ENCODE data around the gene SPTBN2.

SPTBN2 gene

DNA sequence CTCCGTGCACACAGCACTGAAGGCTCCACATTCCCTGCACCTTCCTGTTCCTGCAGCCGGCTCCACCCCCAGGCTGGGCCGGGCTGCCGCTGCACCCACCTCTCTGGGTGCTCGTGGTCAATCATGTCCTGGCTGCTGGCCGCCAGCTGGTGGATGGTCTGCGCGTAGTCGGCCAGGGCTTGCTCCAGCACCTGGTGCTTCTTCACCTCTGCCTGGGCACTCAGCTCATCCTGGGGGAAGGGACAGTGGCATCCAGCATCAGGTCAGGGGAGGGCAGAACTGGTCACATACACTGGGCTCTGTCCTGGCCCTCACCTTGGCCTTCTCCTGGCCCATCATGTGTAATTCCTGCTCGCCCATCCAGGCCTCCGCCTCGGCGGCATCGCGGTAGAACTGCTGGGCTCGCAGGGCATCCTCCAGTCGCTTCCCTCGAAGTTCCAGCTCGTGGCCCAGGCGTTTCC lies 36.1 kb downstream of the SPTBN2 start:
- H3K27me3 ChIP-seq (ENCODE audit: control insufficient read depth, insufficient read depth, low read length) = no peaks in the 10 kb centered on the region
- no peak for DNase-seq (ENCODE audit: low read depth, low spot score)
- no peaks in the 10 kb centered on the region for H3K4me1 ChIP-seq (ENCODE audit: control insufficient read depth, insufficient read depth, low read length)
- H3K9me3 ChIP-seq (ENCODE audit: control insufficient read depth, insufficient read depth, low read length) = no peaks in the 10 kb centered on the region
- H3K36me3 ChIP-seq (ENCODE audit: control insufficient read depth, insufficient read depth, low read length) = peaks cover 53% of the 10 kb centered on the region
- no peak overlapping the region for H3K4me3 ChIP-seq (ENCODE audit: low read length)
- no CpG with 5 or more reads among the region's 20 CpGs for WGBS (ENCODE audit: insufficient coverage, insufficient read length)
- H3K27ac ChIP-seq (ENCODE audit: low read length) = no peak overlapping the region

DNA sequence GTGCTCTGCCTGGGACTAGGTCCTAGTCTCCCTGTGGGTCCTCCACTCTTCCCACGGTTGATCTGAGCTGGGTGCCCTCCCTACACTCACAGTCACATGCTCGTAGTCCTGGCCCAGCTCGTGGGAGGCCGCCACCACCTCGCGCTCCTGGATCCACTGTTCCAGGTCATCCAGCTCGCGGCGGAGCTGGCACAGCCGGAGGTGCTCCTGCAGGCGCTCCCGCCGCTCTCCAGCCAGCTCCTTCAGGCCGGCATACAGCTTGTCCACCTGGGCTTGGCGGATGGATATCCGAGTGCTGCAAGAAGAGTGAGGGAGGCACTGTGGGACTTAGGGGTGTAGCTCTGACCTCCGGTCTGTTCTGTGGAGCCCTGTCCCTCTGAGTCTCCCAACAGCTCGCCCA lies 36.6 kb downstream of the SPTBN2 start:
- no CpG with 5 or more reads among the region's 18 CpGs for WGBS (ENCODE audit: insufficient coverage, insufficient read length)
- Histone ChIP-seq H3K9me3 (ENCODE audit: control insufficient read depth, insufficient read depth, low read length) (no peaks in the 10 kb centered on the region), H3K36me3 (ENCODE audit: control insufficient read depth, insufficient read depth, low read length) (peaks cover 54% of the 10 kb centered on the region), H3K4me1 (ENCODE audit: control insufficient read depth, insufficient read depth, low read length) (no peaks in the 10 kb centered on the region), H3K27me3 (ENCODE audit: control insufficient read depth, insufficient read depth, low read length) (no peaks in the 10 kb centered on the region), H3K27ac (ENCODE audit: low read length) (no peak overlapping the region), H3K4me3 (ENCODE audit: low read length) (no peak overlapping the region)
- no peak for DNase-seq (ENCODE audit: low read depth, low spot score)

DNA sequence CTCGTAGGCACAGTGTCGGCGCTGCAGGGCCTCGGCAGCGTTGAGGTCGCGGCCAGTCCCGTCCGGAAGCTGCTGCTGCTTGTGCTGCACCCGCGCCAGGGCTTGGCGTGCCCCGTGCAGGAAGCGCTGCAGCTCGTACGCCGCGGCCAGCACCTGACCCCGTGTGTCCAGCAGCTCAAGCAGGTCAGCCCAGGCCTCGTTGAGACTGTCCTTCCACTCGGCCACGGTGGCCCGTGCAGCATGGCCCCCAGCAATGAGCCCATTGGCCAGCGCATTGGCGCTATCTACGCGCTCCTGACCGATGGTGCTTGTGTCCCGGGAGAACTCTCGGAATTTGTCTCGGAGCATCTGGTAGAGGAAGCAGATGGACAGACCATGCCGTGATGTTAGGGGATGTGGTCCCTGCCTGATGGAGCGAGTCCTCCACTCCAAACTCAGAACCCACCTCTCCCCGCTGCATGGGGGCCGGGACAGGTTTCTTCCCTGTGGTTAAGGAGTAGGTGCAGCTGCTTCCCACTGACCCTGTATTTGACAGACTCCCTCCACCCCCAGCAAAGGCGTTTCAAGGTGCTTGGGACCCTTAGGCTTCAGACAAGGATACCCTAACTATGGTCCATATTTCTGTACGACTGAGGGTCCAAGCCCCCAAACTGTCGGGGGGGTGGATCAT lies 37.6 kb downstream of the SPTBN2 start:
- Histone ChIP-seq H3K27me3 (ENCODE audit: control insufficient read depth, insufficient read depth, low read length) (no peaks in the 10 kb centered on the region), H3K4me1 (ENCODE audit: control insufficient read depth, insufficient read depth, low read length) (no peaks in the 10 kb centered on the region), H3K36me3 (ENCODE audit: control insufficient read depth, insufficient read depth, low read length) (peaks cover 52% of the 10 kb centered on the region), H3K27ac (ENCODE audit: low read length) (no peak overlapping the region), H3K9me3 (ENCODE audit: control insufficient read depth, insufficient read depth, low read length) (no peaks in the 10 kb centered on the region), H3K4me3 (ENCODE audit: low read length) (no peak overlapping the region)
- WGBS (ENCODE audit: insufficient coverage, insufficient read length) = no CpG with 5 or more reads among the region's 38 CpGs
- no peak for DNase-seq (ENCODE audit: low read depth, low spot score)

DNA sequence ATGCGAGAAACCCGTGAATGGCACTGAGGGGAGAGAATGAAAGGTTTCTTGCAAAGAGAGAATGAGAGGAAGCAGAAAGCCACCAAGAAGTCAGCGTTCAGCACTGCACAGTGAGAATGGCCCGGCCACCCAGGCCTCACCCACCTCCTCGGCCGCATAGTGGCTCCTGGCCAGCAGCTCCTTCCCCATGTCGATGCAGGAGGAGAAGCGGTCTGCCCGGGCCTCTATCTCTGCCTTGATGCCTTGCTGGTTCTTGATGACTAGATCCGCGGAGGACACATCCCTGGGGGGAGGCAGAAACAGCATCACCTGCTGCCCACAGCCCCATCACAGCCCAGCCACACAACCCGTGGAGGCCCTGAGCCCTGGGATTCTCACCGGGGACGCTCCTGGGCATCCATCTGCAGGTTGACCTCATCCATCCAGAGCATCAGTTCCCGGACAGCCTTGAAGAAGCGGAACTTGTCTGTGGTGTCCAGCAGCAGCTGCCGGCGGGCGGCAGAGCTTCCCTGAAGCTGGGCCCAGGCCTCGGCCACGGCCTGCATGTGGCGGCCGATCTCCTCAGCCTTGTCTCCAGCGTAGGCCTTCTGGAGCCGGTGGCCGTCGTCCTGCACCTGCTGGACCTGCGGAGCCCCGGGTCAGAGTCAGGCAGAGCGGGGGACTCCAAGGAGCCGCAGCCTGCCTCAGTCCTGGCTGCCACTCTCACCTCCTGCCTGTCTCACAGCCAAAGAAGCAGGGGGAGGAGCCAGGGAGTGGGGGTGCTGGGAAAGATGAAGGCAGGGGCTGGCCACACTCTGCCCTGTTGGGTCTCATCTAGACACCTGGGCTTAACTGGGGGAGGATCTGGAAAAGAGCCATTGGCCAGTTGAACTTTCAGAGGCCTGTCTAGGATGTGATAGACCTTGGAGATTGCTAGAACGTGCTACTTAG lies 39.1 kb downstream of the SPTBN2 start:
- no peaks in the 10 kb centered on the region for H3K9me3 ChIP-seq (ENCODE audit: control insufficient read depth, insufficient read depth, low read length)
- no peaks in the 10 kb centered on the region for H3K27me3 ChIP-seq (ENCODE audit: control insufficient read depth, insufficient read depth, low read length)
- peaks cover 51% of the 10 kb centered on the region for H3K36me3 ChIP-seq (ENCODE audit: control insufficient read depth, insufficient read depth, low read length)
- no peak overlapping the region for H3K4me3 ChIP-seq (ENCODE audit: low read length)
- no peaks in the 10 kb centered on the region for H3K4me1 ChIP-seq (ENCODE audit: control insufficient read depth, insufficient read depth, low read length)
- WGBS (ENCODE audit: insufficient coverage, insufficient read length) = no CpG with 5 or more reads among the region's 32 CpGs
- H3K27ac ChIP-seq (ENCODE audit: low read length) = no peak overlapping the region
- no peak for DNase-seq (ENCODE audit: low read depth, low spot score)

DNA sequence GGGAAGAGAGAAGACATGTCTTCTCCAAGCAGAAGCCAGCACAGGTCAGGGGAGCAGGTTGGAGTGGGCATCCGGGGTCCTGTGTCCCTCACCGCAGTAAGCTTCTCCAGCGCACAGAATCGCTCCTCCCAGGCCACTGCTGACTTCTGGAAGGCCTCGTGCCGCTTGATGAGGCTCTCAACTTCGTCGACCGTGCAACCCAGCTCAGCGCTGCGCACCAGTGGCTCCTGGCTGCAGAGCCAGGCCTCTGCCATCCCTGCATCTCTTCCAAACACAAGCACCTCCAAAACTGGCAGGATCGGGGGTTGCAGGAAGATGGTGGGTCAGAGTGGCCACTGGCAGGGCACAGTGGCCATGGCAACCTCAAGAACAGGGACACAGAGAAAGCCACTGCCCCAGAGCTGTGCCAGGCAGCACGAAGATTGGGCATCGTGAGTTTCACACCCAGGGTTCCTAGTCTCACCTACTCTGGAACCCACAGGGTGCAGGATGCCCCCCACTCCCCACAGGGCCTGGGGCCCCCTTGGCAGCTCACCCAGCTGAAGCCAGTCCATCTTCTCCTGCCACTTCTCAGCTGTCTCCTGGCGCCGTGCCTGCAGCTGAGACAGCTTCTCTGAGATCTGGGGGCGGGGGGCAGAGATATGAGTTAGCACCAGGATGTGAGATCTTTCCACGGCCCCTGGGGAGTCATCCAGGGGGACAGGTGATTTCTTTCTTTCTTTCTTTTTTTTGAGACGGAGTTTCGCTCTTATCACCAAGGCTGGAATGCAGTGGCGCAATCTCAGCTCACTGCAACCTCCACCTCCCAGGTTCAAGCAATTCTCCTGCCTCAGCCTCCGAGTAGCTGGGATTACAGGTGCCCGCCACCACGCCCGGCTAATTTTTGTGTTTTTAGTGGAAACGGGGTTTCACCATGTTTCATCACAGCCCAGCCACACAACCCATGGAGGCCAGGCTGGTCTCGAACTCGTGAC lies 40.2 kb downstream of the SPTBN2 start:
- WGBS (ENCODE audit: insufficient coverage, insufficient read length) = no CpG with 5 or more reads among the region's 28 CpGs
- H3K36me3 ChIP-seq (ENCODE audit: control insufficient read depth, insufficient read depth, low read length) = peaks cover 47% of the 10 kb centered on the region

DNA sequence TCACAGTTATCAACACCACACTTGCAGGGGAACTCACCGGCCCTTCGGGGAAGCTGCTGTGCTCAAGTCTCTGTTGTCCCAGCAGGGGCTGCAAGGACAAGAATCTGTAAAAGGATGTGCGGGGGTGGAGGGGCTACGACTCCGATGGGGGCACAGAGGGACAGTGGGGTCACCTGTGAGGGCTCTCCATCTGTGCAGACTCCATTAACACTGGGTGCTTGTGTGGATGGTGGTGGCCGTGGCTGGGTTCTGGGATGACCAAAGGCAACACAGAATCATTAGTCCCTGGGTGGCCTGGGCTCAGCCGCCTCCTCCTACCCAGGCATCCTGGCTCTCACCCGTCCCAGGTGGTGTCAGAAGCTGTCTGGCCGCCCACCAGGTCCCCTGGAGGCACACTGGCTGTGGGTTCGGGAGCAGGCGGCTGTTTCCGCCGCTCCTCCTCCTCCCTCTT lies 41.2 kb downstream of the SPTBN2 start:
- Histone ChIP-seq H3K4me1 (ENCODE audit: control insufficient read depth, insufficient read depth, low read length) (no peaks in the 10 kb centered on the region), H3K27me3 (ENCODE audit: control insufficient read depth, insufficient read depth, low read length) (no peaks in the 10 kb centered on the region), H3K36me3 (ENCODE audit: control insufficient read depth, insufficient read depth, low read length) (peaks cover 39% of the 10 kb centered on the region), H3K4me3 (ENCODE audit: low read length) (no peak overlapping the region), H3K27ac (ENCODE audit: low read length) (no peak overlapping the region), H3K9me3 (ENCODE audit: control insufficient read depth, insufficient read depth, low read length) (no peaks in the 10 kb centered on the region)
- no peak for DNase-seq (ENCODE audit: low read depth, low spot score)
- no CpG with 5 or more reads among the region's 13 CpGs for WGBS (ENCODE audit: insufficient coverage, insufficient read length)

More for the DNA sequence above, 40.2 kb downstream of the SPTBN2 start:
- H3K27me3 ChIP-seq (ENCODE audit: control insufficient read depth, insufficient read depth, low read length) = no peaks in the 10 kb centered on the region
- no peak overlapping the region for H3K4me3 ChIP-seq (ENCODE audit: low read length)
- H3K27ac ChIP-seq (ENCODE audit: low read length) = no peak overlapping the region
- no peaks in the 10 kb centered on the region for H3K9me3 ChIP-seq (ENCODE audit: control insufficient read depth, insufficient read depth, low read length)
- H3K4me1 ChIP-seq (ENCODE audit: control insufficient read depth, insufficient read depth, low read length) = no peaks in the 10 kb centered on the region
- no peak for DNase-seq (ENCODE audit: low read depth, low spot score)

DNA sequence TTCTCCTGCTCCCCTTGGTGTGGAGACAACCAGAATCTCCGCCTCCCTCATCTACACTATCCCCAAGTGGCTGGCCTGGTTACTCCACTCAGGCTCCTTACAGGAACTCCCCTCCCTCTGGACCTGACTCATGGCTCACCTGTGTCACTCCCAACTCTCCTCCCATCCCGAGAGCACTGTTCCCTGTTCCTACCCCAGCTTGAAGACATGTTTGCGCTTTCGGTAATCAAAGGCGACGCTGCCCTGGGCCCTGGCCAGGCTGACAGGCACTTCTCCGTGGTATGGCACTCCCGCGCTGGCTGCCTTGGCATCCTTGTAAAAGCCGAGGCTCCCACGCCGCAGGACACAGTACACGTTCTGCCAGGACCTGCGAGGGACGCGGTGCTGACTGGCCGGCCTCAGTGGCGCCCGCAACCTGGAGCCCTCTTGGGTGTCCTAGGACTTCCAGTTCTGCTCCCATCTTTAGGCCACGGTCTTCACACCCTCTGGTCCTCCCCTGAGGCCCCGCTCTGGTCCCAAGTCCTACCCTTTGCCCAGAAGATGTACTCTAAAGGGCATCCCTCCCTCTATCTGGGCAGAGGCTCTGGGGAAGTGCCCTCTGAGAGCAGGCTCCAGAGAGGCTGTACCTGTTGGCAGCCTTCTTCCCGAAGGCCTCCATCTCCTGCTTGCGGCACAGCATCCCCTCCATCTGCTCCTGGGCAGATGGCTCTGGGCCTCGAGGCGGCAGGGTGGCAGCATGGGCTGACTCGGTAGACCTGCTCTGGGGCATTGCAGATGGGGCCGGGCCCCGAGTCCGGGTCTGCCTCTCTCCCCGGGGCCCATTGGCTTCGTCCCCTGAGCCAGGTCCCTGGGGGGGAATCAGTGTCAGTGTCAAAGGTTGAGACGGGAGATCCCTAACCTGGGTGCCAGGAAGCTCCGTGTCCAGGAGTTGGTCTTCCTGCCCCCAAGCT lies 41.9 kb downstream of the SPTBN2 start:
- peaks cover 32% of the 10 kb centered on the region for H3K36me3 ChIP-seq (ENCODE audit: control insufficient read depth, insufficient read depth, low read length)
- WGBS (ENCODE audit: insufficient coverage, insufficient read length) = no CpG with 5 or more reads among the region's 33 CpGs
- no peaks in the 10 kb centered on the region for H3K27me3 ChIP-seq (ENCODE audit: control insufficient read depth, insufficient read depth, low read length)

DNA sequence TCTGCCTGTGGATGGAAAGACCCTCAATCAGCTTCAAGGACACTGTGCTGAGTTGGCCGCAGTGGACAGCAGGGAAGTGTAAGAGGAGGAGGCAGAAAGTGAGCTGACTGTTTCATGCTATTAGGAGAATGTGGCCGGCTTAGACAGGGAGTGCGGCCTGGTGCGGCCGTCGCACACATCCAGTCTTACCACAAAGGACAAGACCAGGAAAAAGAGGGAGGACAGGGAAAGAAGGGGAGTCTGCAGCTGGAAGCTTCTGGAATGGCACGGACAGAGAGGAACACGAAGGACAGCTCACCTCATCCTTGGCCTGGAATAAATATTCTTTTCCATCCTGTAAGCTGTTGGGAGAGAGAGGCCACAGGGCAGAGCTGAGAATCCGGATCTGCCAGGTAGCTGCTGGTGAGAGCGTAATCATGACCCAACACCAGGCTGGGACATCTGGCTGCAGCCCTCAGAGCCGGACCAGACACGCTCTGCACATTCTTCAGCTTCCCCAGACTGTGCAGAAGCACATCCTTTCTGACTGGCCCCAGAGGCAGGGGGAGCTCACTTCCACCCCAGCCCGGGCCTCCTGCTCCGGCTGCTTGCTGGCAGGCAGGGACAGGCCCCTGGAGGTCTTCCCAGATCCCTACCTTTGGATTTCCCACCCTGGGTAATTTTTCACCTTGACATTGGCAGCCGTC lies 42.8 kb downstream of the SPTBN2 start:
- no peaks in the 10 kb centered on the region for H3K27me3 ChIP-seq (ENCODE audit: control insufficient read depth, insufficient read depth, low read length)
- DNase-seq (ENCODE audit: low read depth, low spot score) = no peak
- peaks cover 28% of the 10 kb centered on the region for H3K36me3 ChIP-seq (ENCODE audit: control insufficient read depth, insufficient read depth, low read length)
- WGBS (ENCODE audit: insufficient coverage, insufficient read length) = no CpG with 5 or more reads among the region's 15 CpGs
- no peaks in the 10 kb centered on the region for H3K9me3 ChIP-seq (ENCODE audit: control insufficient read depth, insufficient read depth, low read length)
- no peak overlapping the region for H3K27ac ChIP-seq (ENCODE audit: low read length)
- H3K4me1 ChIP-seq (ENCODE audit: control insufficient read depth, insufficient read depth, low read length) = no peaks in the 10 kb centered on the region
- no peak overlapping the region for H3K4me3 ChIP-seq (ENCODE audit: low read length)

More for the DNA sequence above, 41.9 kb downstream of the SPTBN2 start:
- Histone ChIP-seq H3K27ac (ENCODE audit: low read length) (no peak overlapping the region), H3K9me3 (ENCODE audit: control insufficient read depth, insufficient read depth, low read length) (no peaks in the 10 kb centered on the region), H3K4me1 (ENCODE audit: control insufficient read depth, insufficient read depth, low read length) (no peaks in the 10 kb centered on the region), H3K4me3 (ENCODE audit: low read length) (no peak overlapping the region)
- no peak for DNase-seq (ENCODE audit: low read depth, low spot score)
